ENCODE measurements around the gene KATNAL1. TPM values are rescaled to one million over a fixed set of nuclear protein-coding genes. Genes with fewer than 3 reads are reported as not detected.
"Not testable (repeated sequence)": the region's sequence is repeated elsewhere in the genome, so short reads cannot be mapped to it uniquely, and the experiment has no call there.

KATNAL1 gene
- polyA plus RNA-seq, 2 donors = 0.92 to 1.3 TPM

DNA sequence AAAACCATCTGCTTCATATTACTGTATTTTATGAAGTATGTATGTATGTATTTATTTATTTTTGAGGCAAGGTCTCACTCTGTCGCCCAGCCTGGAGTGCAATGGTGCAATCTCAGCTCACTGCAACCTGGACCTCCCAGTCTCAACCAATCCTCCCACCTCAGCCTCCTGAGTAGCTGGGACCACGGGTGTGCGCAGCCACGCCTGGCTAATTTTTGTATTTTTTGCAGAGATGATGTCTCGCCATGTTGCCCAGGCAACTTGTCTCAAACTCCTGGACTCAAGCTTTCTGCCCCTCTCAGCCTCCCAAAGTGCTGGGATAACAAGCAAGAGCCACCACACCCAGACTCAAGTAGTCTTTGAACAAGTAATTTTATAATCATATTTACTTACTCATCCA is 5.5 kb downstream of the KATNAL1 start:
- no peaks in the 10 kb centered on the region for H3K4me1 ChIP-seq (ENCODE audit: control insufficient read depth in 2 of 2, insufficient read depth in 2 of 2, low read length in 1 of 2)
- no peaks in the 10 kb centered on the region for H3K27me3 ChIP-seq (ENCODE audit: control insufficient read depth in 1 of 2, insufficient read depth in 2 of 2, low read length in 2 of 2)
- H3K9me3 ChIP-seq (ENCODE audit: control insufficient read depth in 2 of 2, insufficient read depth in 1 of 2, low read depth in 1 of 2, low read length in 1 of 2) = no peaks in the 10 kb centered on the region
- 88 to 93% methylated on average over 5 of the region's 5 CpGs for WGBS, 2 donors
- no peaks in the 10 kb centered on the region for H3K36me3 ChIP-seq (ENCODE audit: control insufficient read depth in 2 of 2, insufficient read depth in 2 of 2, low read length in 1 of 2)
- no peak overlapping the region for H3K4me3 ChIP-seq (ENCODE audit: low read depth in 1 of 2, low read length in 2 of 2)
- H3K27ac ChIP-seq (ENCODE audit: low read depth in 2 of 2, low read length in 1 of 2) = no peak overlapping the region

DNA sequence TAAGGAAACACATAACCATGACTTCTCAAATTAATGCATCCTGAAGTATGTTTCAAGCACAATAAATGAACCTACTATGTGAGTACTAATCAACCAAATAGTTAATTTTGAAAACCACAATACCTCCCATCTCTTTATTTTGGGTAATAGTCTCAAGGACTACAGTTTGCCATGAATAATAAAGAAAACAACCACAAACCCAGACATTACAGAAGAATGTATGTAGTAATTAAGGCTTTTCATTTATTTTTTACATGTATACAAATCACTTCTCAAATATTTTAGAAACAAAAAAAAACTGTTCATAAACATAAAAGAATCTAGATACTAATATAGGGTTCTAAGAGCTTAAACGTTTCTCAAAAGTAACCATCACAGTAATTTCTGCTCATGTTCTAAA is 6.8 kb downstream of the KATNAL1 start:
- Histone ChIP-seq H3K9me3 (ENCODE audit: control insufficient read depth in 2 of 2, insufficient read depth in 1 of 2, low read depth in 1 of 2, low read length in 1 of 2) (no peaks in the 10 kb centered on the region), H3K27me3 (ENCODE audit: control insufficient read depth in 1 of 2, insufficient read depth in 2 of 2, low read length in 2 of 2) (no peaks in the 10 kb centered on the region), H3K4me1 (ENCODE audit: control insufficient read depth in 2 of 2, insufficient read depth in 2 of 2, low read length in 1 of 2) (no peaks in the 10 kb centered on the region), H3K27ac (ENCODE audit: low read depth in 2 of 2, low read length in 1 of 2) (no peak overlapping the region), H3K36me3 (ENCODE audit: control insufficient read depth in 2 of 2, insufficient read depth in 2 of 2, low read length in 1 of 2) (peaks cover 0 to 5% of the 10 kb centered on the region in 2 donors), H3K4me3 (ENCODE audit: low read depth in 1 of 2, low read length in 2 of 2) (no peak overlapping the region)
- WGBS, 2 donors = 74 to 80% methylated on average over 1 of the region's 1 CpG

DNA sequence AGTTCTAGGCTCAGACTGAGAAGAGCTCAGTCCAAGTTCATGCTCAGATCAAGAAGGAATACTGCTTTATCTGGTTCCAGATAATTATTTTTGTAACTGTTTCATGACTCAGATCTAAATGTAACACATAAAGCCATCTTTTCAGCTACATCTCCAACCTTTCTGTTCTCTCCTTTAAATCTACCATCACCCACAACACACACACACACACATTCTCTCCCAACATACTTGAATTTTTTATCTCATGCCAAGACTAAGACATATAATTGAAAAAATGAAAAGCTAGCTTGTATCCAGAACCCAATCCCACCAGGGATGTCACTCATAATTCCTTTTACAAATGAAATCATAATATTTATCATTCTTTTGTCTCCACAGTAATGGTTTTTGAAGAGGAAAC is 7.6 kb downstream of the KATNAL1 start:
- peaks cover 0 to 5% of the 10 kb centered on the region in 2 donors for H3K36me3 ChIP-seq (ENCODE audit: control insufficient read depth in 2 of 2, insufficient read depth in 2 of 2, low read length in 1 of 2)
- no peak overlapping the region for H3K27ac ChIP-seq (ENCODE audit: low read depth in 2 of 2, low read length in 1 of 2)
- no peaks in the 10 kb centered on the region for H3K4me1 ChIP-seq (ENCODE audit: control insufficient read depth in 2 of 2, insufficient read depth in 2 of 2, low read length in 1 of 2)
- no peak overlapping the region for H3K4me3 ChIP-seq (ENCODE audit: low read depth in 1 of 2, low read length in 2 of 2)
- no peaks in the 10 kb centered on the region for H3K27me3 ChIP-seq (ENCODE audit: control insufficient read depth in 1 of 2, insufficient read depth in 2 of 2, low read length in 2 of 2)
- H3K9me3 ChIP-seq (ENCODE audit: control insufficient read depth in 2 of 2, insufficient read depth in 1 of 2, low read depth in 1 of 2, low read length in 1 of 2) = no peaks in the 10 kb centered on the region

DNA sequence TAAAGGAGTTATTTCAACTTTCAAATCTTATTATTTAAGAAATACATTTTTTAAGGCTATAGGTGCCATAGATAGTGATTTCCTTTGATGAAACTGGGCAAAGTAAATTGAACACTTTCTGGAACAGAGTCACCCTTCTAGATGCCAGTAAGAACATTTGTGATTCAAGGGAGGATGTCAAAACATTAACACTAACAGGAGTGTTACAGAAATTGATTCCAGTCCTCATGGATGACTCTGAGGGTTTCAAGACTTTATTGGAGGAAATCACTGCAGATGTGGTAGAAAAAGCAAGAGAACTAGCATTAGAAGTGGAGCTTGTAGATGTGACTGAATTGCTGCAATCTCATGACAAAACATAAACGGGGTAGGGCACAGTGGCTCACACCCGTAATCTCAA is 12.2 kb downstream of the KATNAL1 start:
- H3K9me3 ChIP-seq (ENCODE audit: control insufficient read depth in 2 of 2, insufficient read depth in 1 of 2, low read depth in 1 of 2, low read length in 1 of 2) = no peaks in the 10 kb centered on the region
- H3K4me3 ChIP-seq (ENCODE audit: low read depth in 1 of 2, low read length in 2 of 2) = no peak overlapping the region
- no peak overlapping the region for H3K27ac ChIP-seq (ENCODE audit: low read depth in 2 of 2, low read length in 1 of 2)
- peaks cover 0 to 5% of the 10 kb centered on the region in 2 donors for H3K36me3 ChIP-seq (ENCODE audit: control insufficient read depth in 2 of 2, insufficient read depth in 2 of 2, low read length in 1 of 2)
- H3K4me1 ChIP-seq (ENCODE audit: control insufficient read depth in 2 of 2, insufficient read depth in 2 of 2, low read length in 1 of 2) = no peaks in the 10 kb centered on the region
- WGBS, 2 donors = 94 to 97% methylated on average over 2 of the region's 2 CpGs
- no peaks in the 10 kb centered on the region for H3K27me3 ChIP-seq (ENCODE audit: control insufficient read depth in 1 of 2, insufficient read depth in 2 of 2, low read length in 2 of 2)

DNA sequence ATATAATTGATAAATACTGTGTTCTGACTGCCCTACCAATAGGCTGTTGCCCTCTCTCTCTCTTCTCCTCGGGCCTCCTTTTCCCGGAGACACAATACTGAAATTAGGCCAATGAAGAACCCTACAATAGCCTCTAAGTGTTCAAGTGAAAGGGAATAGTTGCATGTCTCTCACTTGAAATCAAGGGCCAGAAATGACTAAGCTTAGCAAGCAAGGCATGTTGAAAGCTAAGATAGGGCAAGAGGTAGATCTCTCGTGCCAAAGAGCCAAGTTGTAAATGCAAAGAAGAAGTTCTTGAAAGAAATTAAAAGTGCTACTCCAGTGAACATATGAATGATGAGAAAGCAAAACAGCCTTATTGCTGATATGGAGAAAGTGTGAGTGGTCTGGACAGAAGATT is 13.3 kb downstream of the KATNAL1 start:
- Histone ChIP-seq H3K9me3 (ENCODE audit: control insufficient read depth in 2 of 2, insufficient read depth in 1 of 2, low read depth in 1 of 2, low read length in 1 of 2) (no peaks in the 10 kb centered on the region), H3K27ac (ENCODE audit: low read depth in 2 of 2, low read length in 1 of 2) (no peak overlapping the region), H3K36me3 (ENCODE audit: control insufficient read depth in 2 of 2, insufficient read depth in 2 of 2, low read length in 1 of 2) (peaks cover 0 to 5% of the 10 kb centered on the region in 2 donors), H3K27me3 (ENCODE audit: control insufficient read depth in 1 of 2, insufficient read depth in 2 of 2, low read length in 2 of 2) (no peaks in the 10 kb centered on the region), H3K4me1 (ENCODE audit: control insufficient read depth in 2 of 2, insufficient read depth in 2 of 2, low read length in 1 of 2) (no peaks in the 10 kb centered on the region), H3K4me3 (ENCODE audit: low read depth in 1 of 2, low read length in 2 of 2) (no peak overlapping the region)
- 74 to 75% methylated on average over 3 of the region's 3 CpGs for WGBS, 2 donors

DNA sequence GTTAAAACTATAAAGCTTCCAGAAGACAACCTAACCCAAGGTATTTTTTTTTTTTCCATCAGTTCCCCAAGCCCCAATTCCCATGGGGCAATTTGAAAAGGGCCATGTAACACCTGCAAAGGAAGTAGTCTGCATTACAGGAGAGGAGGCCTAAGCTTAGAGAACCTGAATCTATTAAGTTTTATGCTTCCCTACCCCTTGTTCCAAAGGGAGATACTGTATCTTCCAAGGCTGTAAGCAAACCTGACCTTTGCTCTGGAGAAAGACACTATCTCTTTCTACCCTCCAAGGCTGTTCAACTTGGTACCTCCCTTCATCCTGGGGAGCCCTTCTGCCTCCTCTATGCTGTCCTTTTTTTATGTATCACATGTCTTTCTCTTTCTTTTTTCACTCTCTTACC is 15.0 kb downstream of the KATNAL1 start:
- Histone ChIP-seq H3K27ac (ENCODE audit: low read depth in 2 of 2, low read length in 1 of 2) (no peak overlapping the region), H3K9me3 (ENCODE audit: control insufficient read depth in 2 of 2, insufficient read depth in 1 of 2, low read depth in 1 of 2, low read length in 1 of 2) (no peaks in the 10 kb centered on the region), H3K4me3 (ENCODE audit: low read depth in 1 of 2, low read length in 2 of 2) (no peak overlapping the region), H3K36me3 (ENCODE audit: control insufficient read depth in 2 of 2, insufficient read depth in 2 of 2, low read length in 1 of 2) (peaks cover 0 to 5% of the 10 kb centered on the region in 2 donors), H3K4me1 (ENCODE audit: control insufficient read depth in 2 of 2, insufficient read depth in 2 of 2, low read length in 1 of 2) (no peaks in the 10 kb centered on the region), H3K27me3 (ENCODE audit: control insufficient read depth in 1 of 2, insufficient read depth in 2 of 2, low read length in 2 of 2) (no peaks in the 10 kb centered on the region)

DNA sequence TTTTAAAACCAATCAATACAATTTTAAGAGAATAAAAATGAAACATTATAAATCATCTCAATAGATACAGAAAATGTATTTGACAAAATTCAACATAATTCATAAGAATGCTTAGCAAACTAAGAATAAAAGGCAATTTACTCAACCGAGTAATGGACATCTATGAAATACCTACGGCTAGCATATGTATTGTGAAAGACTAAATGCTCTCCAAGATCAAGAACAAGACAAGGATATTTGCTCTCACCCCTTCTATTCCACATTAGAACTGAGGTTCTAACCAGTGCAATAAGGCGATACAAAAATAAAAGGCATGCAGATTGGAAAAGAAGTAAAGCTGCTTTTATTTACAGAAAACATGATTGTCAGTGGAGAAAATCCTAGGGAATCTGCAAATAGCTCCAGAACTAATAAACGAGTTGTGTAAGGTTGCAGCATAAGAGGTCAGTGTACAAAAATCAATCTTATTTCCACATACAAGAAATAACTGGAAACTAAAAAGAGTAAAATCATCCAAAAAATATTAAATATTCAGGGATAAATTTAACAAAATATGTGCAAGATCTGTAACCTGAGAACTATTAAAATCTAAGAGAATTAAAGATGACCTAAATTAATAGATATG is 16.4 kb downstream of the KATNAL1 start:
- 77 to 87% methylated on average over 4 of the region's 4 CpGs for WGBS, 2 donors
- no peak overlapping the region for H3K4me3 ChIP-seq (ENCODE audit: low read depth in 1 of 2, low read length in 2 of 2)
- H3K4me1 ChIP-seq (ENCODE audit: control insufficient read depth in 2 of 2, insufficient read depth in 2 of 2, low read length in 1 of 2) = peaks cover 0 to 2% of the 10 kb centered on the region in 2 donors
- no peaks in the 10 kb centered on the region for H3K9me3 ChIP-seq (ENCODE audit: control insufficient read depth in 2 of 2, insufficient read depth in 1 of 2, low read depth in 1 of 2, low read length in 1 of 2)
- no peaks in the 10 kb centered on the region for H3K27me3 ChIP-seq (ENCODE audit: control insufficient read depth in 1 of 2, insufficient read depth in 2 of 2, low read length in 2 of 2)
- no peaks in the 10 kb centered on the region for H3K36me3 ChIP-seq (ENCODE audit: control insufficient read depth in 2 of 2, insufficient read depth in 2 of 2, low read length in 1 of 2)
- no peak overlapping the region for H3K27ac ChIP-seq (ENCODE audit: low read depth in 2 of 2, low read length in 1 of 2)

DNA sequence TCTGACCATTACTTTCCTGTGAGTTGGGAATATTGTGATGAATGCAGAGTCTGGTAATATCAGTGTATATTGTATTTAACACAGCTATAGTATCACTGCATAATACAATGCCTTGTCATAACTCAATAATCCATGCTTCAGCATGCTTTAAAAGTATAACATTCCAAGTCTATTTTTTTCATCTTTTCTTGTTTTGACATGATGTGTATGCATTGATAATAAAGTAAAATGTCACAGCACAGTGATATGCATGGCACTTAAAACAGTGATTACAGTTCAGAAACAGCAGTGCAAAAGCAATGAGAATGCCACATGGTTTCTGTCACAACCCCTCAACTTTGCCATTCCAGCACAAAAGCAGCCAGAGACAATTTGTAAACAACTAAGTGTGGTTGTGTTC is 17.8 kb downstream of the KATNAL1 start:
- no peak overlapping the region for H3K4me3 ChIP-seq (ENCODE audit: low read depth in 1 of 2, low read length in 2 of 2)
- H3K27me3 ChIP-seq (ENCODE audit: control insufficient read depth in 1 of 2, insufficient read depth in 2 of 2, low read length in 2 of 2) = no peaks in the 10 kb centered on the region
- no peaks in the 10 kb centered on the region for H3K36me3 ChIP-seq (ENCODE audit: control insufficient read depth in 2 of 2, insufficient read depth in 2 of 2, low read length in 1 of 2)
- no peaks in the 10 kb centered on the region for H3K9me3 ChIP-seq (ENCODE audit: control insufficient read depth in 2 of 2, insufficient read depth in 1 of 2, low read depth in 1 of 2, low read length in 1 of 2)
- peaks cover 0 to 2% of the 10 kb centered on the region in 2 donors for H3K4me1 ChIP-seq (ENCODE audit: control insufficient read depth in 2 of 2, insufficient read depth in 2 of 2, low read length in 1 of 2)
- no peak overlapping the region for H3K27ac ChIP-seq (ENCODE audit: low read depth in 2 of 2, low read length in 1 of 2)

DNA sequence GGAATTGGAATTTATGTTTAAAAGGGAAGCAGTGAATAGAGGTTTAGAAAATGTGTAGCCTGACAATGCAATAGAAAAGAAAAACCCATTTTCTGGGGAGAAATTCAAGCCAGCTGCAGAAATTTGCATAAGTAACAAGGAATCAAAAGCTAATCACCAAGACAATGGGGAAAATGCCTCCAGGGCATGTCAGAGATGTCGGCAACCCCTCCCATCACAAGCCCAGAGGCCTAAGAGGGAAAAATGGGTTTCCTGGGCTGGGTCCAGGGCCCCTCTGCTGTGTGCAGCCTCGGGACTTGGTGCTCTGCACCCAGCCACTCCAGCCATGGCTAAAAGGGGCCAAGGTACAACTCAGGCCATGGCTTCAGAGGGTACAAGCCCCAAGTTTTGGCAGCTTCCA is 21.3 kb downstream of the KATNAL1 start:
- H3K4me1 ChIP-seq (ENCODE audit: control insufficient read depth in 2 of 2, insufficient read depth in 2 of 2, low read length in 1 of 2); H3K36me3 ChIP-seq (ENCODE audit: control insufficient read depth in 2 of 2, insufficient read depth in 2 of 2, low read length in 1 of 2); H3K27ac ChIP-seq (ENCODE audit: low read depth in 2 of 2, low read length in 1 of 2); H3K4me3 ChIP-seq (ENCODE audit: low read depth in 1 of 2, low read length in 2 of 2); H3K27me3 ChIP-seq (ENCODE audit: control insufficient read depth in 1 of 2, insufficient read depth in 2 of 2, low read length in 2 of 2); H3K9me3 ChIP-seq (ENCODE audit: control insufficient read depth in 2 of 2, insufficient read depth in 1 of 2, low read depth in 1 of 2, low read length in 1 of 2): not testable (repeated sequence)
- 65 to 77% methylated on average over 2 of the region's 2 CpGs for WGBS, 2 donors

DNA sequence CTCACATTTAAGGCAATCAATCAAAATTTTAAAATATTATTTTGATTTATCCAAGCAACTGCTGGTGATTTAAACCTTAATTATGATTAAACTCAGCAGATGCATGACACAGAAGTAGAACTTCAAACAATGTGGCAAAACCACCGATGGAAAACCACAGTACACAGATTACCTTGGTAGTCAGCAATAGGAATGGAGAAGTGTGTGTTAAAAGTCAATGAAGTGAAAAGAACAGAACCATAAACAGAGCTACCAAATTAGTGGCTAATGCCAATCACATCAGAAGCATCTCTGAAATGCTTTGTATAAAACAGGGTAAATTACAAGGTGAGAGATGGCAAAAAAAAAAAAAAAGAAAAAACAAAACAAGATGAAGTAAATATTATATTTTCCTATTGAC is 31.2 kb downstream of the KATNAL1 start:
- Histone ChIP-seq H3K4me1 (ENCODE audit: control insufficient read depth in 2 of 2, insufficient read depth in 2 of 2, low read length in 1 of 2) (no peaks in the 10 kb centered on the region), H3K36me3 (ENCODE audit: control insufficient read depth in 2 of 2, insufficient read depth in 2 of 2, low read length in 1 of 2) (no peaks in the 10 kb centered on the region), H3K27me3 (ENCODE audit: control insufficient read depth in 1 of 2, insufficient read depth in 2 of 2, low read length in 2 of 2) (no peaks in the 10 kb centered on the region), H3K9me3 (ENCODE audit: control insufficient read depth in 2 of 2, insufficient read depth in 1 of 2, low read depth in 1 of 2, low read length in 1 of 2) (no peaks in the 10 kb centered on the region), H3K27ac (ENCODE audit: low read depth in 2 of 2, low read length in 1 of 2) (no peak overlapping the region), H3K4me3 (ENCODE audit: low read depth in 1 of 2, low read length in 2 of 2) (no peak overlapping the region)
- 79 to 87% methylated on average over 1 of the region's 1 CpG for WGBS, 2 donors

Data from esophagus (tissue), 2 donors.